ENCODE results near the gene RHO. TPM values are rescaled to one million over a fixed set of nuclear protein-coding genes. Genes with fewer than 3 reads are reported as not detected.
A peak's percentile ranks its signal among the peaks of the same experiment; 100 is the strongest.

Gene RHO
- total and polyA plus RNA-seq, 4 donors, result 0.01 TPM; not detected in 3

GRCh38 chr3:129577366-129577765, 48.9 kb downstream of the RHO start:
- peaks cover 0 to 80% (median 11%) of the 10 kb centered on the region in 4 donors for H3K36me3 ChIP-seq (ENCODE audit: control insufficient read depth in 4 of 4, insufficient read depth in 4 of 4, low read length in 4 of 4)
- DNase-seq (peak in 2 of 3 donors; percentile 38 to 55), ATAC-seq (ENCODE audit: insufficient read depth, low FRiP score) (no peak)
- WGBS, 2 donors, result 30 to 53% methylated on average over 17 of the region's 17 CpGs
- no peak for TF ChIP-seq CTCF (IDR thresholded peaks at IDR 0.05; ENCODE audit: control extremely low read depth, extremely low read depth)
- no peak overlapping the region for H3K4me3 ChIP-seq
- H3K27ac ChIP-seq (ENCODE audit: low read depth in 1 of 2, low read length in 1 of 2), result peak overlapping the region in 1 of 2 donors; percentile 75
- no peaks in the 10 kb centered on the region for H3K9me3 ChIP-seq (ENCODE audit: control insufficient read depth in 4 of 4, insufficient read depth in 3 of 4, low read length in 3 of 4)
- no peak overlapping the region for H3K9ac ChIP-seq (ENCODE audit: insufficient read depth in 1 of 2, low read length in 2 of 2)
- H3K4me1 ChIP-seq (ENCODE audit: control insufficient read depth in 5 of 5, insufficient read depth in 5 of 5, low read length in 5 of 5), result peaks cover 0 to 19% (median 5%) of the 10 kb centered on the region in 5 donors
- H3K27me3 ChIP-seq (ENCODE audit: control insufficient read depth in 3 of 3, insufficient read depth in 3 of 3, low read length in 2 of 3), result no peaks in the 10 kb centered on the region

GRCh38 chr3:129577925-129578786, 49.7 kb downstream of the RHO start:
- peak overlapping the region in 1 of 2 donors; percentile 59 for H3K27ac ChIP-seq (ENCODE audit: low read depth in 1 of 2, low read length in 1 of 2)
- no peak overlapping the region for H3K4me3 ChIP-seq
- H3K9ac ChIP-seq (ENCODE audit: insufficient read depth in 1 of 2, low read length in 2 of 2), result no peak overlapping the region
- no peak for TF ChIP-seq CTCF (IDR thresholded peaks at IDR 0.05; ENCODE audit: control extremely low read depth, extremely low read depth)
- H3K9me3 ChIP-seq (ENCODE audit: control insufficient read depth in 4 of 4, insufficient read depth in 3 of 4, low read length in 3 of 4), result no peaks in the 10 kb centered on the region
- peaks cover 0 to 19% (median 5%) of the 10 kb centered on the region in 5 donors for H3K4me1 ChIP-seq (ENCODE audit: control insufficient read depth in 5 of 5, insufficient read depth in 5 of 5, low read length in 5 of 5)
- DNase-seq (no peak), ATAC-seq (ENCODE audit: insufficient read depth, low FRiP score) (no peak)
- H3K36me3 ChIP-seq (ENCODE audit: control insufficient read depth in 4 of 4, insufficient read depth in 4 of 4, low read length in 4 of 4), result peaks cover 0 to 77% (median 13%) of the 10 kb centered on the region in 4 donors
- no peaks in the 10 kb centered on the region for H3K27me3 ChIP-seq (ENCODE audit: control insufficient read depth in 3 of 3, insufficient read depth in 3 of 3, low read length in 2 of 3)
- 31 to 59% methylated on average over 19 to 21 of the region's 21 CpGs for WGBS, 2 donors

- WGBS, 2 donors, result 87 to 88% methylated on average over 8 to 10 of the region's 10 CpGs
- Histone ChIP-seq H3K27me3 (ENCODE audit: control insufficient read depth in 3 of 3, insufficient read depth in 3 of 3, low read length in 2 of 3) (no peaks in the 10 kb centered on the region), H3K4me1 (ENCODE audit: control insufficient read depth in 5 of 5, insufficient read depth in 5 of 5, low read length in 5 of 5) (peaks cover 0 to 19% (median 5%) of the 10 kb centered on the region in 5 donors), H3K36me3 (ENCODE audit: control insufficient read depth in 4 of 4, insufficient read depth in 4 of 4, low read length in 4 of 4) (peaks cover 0 to 76% (median 17%) of the 10 kb centered on the region in 4 donors), H3K9ac (ENCODE audit: insufficient read depth in 1 of 2, low read length in 2 of 2) (no peak overlapping the region), H3K4me3 (no peak overlapping the region), H3K27ac (ENCODE audit: low read depth in 1 of 2, low read length in 1 of 2) (no peak overlapping the region), H3K9me3 (ENCODE audit: control insufficient read depth in 4 of 4, insufficient read depth in 3 of 4, low read length in 3 of 4) (no peaks in the 10 kb centered on the region)
- no peak for TF ChIP-seq CTCF (IDR thresholded peaks at IDR 0.05; ENCODE audit: control extremely low read depth, extremely low read depth)
- ATAC-seq (ENCODE audit: insufficient read depth, low FRiP score) (no peak), DNase-seq (no peak)
Observed at GRCh38 chr3:129579991-129580390, 51.6 kb downstream of the RHO start.

Measured in lung (tissue), 12 donors.